ENCODE measurements around the gene ISX.

The ISX gene

GRCh38 chr22:35059632-35060031 is 6.3 kb upstream of the ISX start:
- H3K4me3 ChIP-seq (ENCODE audit: low read depth, low read length) = no peak overlapping the region
- in situ Hi-C loops (cut with HindIII; ENCODE audit: low sequenced_read_pairs) = no loop called here
- no peak for TF ChIP-seq CTCF (IDR thresholded peaks at IDR 0.05; ENCODE audit: low read depth, low read length, missing control alignments)
- DNase-seq (ENCODE audit: low read depth) = no peak

- in situ Hi-C loops (cut with HindIII; ENCODE audit: low sequenced_read_pairs) = no loop called here
- no peak for DNase-seq (ENCODE audit: low read depth)
- TF ChIP-seq CTCF (IDR thresholded peaks at IDR 0.05; ENCODE audit: low read depth, low read length, missing control alignments) = no peak
- no peak overlapping the region for H3K4me3 ChIP-seq (ENCODE audit: low read depth, low read length)
These were observed 1.3 kb upstream of the ISX start for GRCh38 chr22:35064664-35065063.

GRCh38 chr22:35065183-35065582 is 775 bp upstream of the ISX start:
- H3K4me3 ChIP-seq (ENCODE audit: low read depth, low read length) = no peak overlapping the region
- TF ChIP-seq CTCF (IDR thresholded peaks at IDR 0.05; ENCODE audit: low read depth, low read length, missing control alignments) = no peak
- in situ Hi-C loops (cut with HindIII; ENCODE audit: low sequenced_read_pairs) = no loop called here
- DNase-seq (ENCODE audit: low read depth) = no peak

DNA sequence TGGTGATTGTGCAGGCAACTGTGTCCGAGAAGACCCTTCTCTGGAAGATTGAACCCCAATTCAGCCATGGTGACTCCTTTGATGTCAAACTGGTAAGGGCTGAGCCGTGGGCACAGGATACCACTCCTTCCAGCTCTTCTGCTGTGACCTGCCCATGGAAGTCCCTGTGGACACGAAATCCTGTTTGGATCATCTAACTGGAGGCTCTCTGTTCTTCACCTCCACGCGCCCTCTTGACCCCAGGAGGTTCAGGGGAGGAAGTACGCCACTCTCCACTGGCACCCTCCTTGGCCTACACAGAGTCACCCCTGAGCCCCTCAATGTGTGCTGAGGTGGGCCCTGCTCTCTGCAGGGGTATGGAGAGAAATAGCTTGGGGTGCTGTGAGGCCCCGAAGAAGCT is 810 bp downstream of the ISX start:
- TF ChIP-seq CTCF (IDR thresholded peaks at IDR 0.05; ENCODE audit: low read depth, low read length, missing control alignments) = no peak
- no peak overlapping the region for H3K4me3 ChIP-seq (ENCODE audit: low read depth, low read length)
- no peak for DNase-seq (ENCODE audit: low read depth)
- in situ Hi-C loops (cut with HindIII; ENCODE audit: low sequenced_read_pairs) = no loop called here

- no peak overlapping the region for H3K4me3 ChIP-seq (ENCODE audit: low read depth, low read length)
- DNase-seq (ENCODE audit: low read depth) = no peak
- no peak for TF ChIP-seq CTCF (IDR thresholded peaks at IDR 0.05; ENCODE audit: low read depth, low read length, missing control alignments)
- in situ Hi-C loops (cut with HindIII; ENCODE audit: low sequenced_read_pairs) = no loop called here
These were observed 3.6 kb downstream of the ISX start for GRCh38 chr22:35069541-35069940.

DNA sequence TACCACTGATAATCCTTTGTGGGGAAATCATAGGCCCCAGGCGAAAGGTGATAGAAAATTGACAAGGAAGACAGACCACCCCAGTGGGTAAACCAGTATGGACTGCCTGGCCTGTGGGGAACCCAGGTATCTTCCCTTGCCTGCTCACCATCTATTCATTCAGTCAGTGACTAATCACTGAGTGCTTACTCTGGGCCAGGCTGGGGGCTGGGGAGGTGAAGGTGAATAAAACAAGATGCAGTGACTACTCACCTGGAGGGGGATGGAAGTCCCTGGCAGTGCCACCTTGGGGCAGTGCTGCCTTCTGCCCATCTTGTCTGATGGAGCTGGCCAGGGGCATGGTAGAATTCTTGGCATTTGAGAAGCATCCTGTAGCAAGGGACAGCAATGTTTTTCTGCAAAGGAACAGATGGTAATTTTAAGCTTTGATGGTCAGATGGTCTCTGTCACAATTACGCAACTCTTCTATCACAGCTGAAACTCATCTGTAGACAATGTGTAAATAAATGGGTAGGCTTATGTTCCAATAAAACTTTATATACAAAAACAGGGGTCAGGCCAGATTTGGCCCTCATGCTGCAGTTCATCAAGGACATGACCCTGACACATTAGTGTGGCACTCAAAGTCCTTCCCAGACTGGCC is 4.6 kb downstream of the ISX start:
- H3K4me3 ChIP-seq (ENCODE audit: low read depth, low read length) = no peak overlapping the region
- TF ChIP-seq CTCF (IDR thresholded peaks at IDR 0.05; ENCODE audit: low read depth, low read length, missing control alignments) = no peak
- DNase-seq (ENCODE audit: low read depth) = no peak
- in situ Hi-C loops (cut with HindIII; ENCODE audit: low sequenced_read_pairs) = no loop called here

Data from astrocyte of the cerebellum (primary cell).